ENCODE data around the gene NUP62. TPM values are rescaled to one million over a fixed set of nuclear protein-coding genes. Genes with fewer than 3 reads are reported as not detected.
A peak's percentile ranks its signal among the peaks of the same experiment; 100 is the strongest.

NUP62 gene
- total RNA-seq, 2 donors from 2014 or later: 31.5 to 37.1 TPM

GRCh38 chr19:49912965-49913685 lies 16.2 kb downstream of the NUP62 start:
- DNase-seq (no peak), ATAC-seq (no peak)
- intact Hi-C loops (cut with DNase I, micrococcal nuclease): no loop called here

- DNase-seq (no peak), ATAC-seq (peak; percentile 12)
- intact Hi-C loops (cut with DNase I, micrococcal nuclease): no loop called here
These were observed 17.7 kb downstream of the NUP62 start for GRCh38 chr19:49911381-49912145.

DNA sequence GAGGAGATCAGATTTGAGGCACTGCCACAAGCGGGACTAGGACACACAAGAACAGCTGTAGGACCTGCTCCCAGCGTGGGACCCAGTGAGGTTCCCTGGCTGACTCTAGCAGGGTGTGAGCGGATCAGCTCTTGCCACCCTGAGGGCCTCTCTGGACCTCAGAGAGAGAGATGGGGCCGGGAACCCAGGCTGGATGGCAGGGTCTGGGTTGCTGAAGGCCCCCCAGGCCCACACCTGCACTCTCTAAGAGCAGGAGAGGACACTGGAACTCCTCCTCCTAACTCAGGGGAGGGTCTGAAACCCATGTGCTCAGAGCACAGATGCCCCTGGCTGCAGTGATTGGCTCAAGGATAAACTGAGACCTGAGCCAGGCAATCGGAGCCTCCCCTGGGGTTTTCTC lies 19.1 kb downstream of the NUP62 start:
- intact Hi-C loops (cut with DNase I, micrococcal nuclease): no loop called here
- DNase-seq (no peak), ATAC-seq (peak; percentile 11)

- no peak for ATAC-seq
- intact Hi-C loops (cut with DNase I, micrococcal nuclease): no loop called here
- no peak for DNase-seq
These were observed 20.6 kb downstream of the NUP62 start for GRCh38 chr19:49908480-49909420.

DNA sequence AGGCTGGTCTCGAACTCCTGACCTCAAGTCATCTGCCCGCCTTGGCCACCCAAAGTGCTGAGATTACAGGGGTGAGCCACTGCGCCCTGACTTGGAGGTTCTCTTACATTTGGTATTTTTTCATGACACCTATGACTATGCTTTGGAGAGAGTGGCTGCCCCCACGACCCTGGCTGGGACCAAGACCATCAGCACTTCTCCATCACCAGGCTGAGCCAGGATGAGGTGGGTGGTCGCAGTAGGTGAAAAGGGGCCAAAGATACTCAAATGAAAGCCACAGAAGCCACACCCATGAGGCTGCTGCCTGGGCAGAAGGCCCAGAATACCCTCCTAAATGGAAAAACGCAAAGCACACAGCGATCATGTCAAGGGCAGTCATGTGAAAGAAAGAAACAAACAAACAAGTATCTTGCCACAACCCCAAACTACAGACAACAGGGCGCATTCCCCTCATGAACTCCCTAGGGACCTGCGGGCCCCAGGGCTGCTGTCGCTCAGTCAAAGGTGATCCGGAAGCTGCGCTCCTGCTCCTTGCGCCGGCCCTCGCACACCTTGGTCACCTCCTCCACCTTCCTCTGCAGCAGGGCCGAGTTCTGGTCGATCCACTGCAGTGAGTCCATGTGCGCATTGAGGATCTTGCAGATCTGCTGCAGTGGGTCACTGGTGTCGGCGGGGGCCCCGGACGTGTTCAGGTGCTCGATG lies 21.4 kb downstream of the NUP62 start:
- intact Hi-C loops (cut with DNase I, micrococcal nuclease): no loop called here
- DNase-seq (no peak), ATAC-seq (no peak)

DNA sequence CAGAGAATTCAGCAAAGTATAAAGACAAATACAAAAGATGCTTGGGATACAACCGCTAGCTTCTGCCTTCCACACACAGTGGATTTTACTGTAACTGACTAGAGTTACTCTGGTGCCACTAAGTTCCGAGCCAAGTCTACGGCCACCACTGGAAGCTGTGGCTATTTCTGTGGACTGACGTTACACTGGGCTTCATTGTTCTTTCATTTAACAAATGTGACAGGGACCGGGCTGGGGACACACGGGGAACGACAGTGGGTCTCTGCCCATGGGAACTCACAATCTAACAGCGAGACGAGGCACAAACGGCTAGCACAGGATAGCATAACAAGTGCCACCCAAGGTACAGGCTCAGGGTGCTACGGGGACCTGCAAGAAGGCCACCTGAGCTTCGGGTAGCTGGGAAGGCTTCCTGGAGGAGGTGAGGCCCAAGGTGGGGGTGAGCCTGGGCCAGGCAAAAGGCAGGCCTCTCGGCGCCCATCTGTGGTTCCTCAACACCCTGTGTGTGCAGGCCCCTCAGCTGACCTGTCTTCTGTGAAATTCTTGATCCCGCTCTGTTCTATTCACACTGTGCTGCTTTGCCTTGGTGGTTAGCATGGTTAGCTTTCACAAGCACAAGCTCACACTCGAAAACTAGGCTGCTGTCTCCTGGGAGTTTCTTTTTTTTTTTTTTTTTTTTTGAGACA lies 22.3 kb downstream of the NUP62 start:
- intact Hi-C loops (cut with DNase I, micrococcal nuclease): no loop called here
- DNase-seq (no peak), ATAC-seq (no peak)

DNA sequence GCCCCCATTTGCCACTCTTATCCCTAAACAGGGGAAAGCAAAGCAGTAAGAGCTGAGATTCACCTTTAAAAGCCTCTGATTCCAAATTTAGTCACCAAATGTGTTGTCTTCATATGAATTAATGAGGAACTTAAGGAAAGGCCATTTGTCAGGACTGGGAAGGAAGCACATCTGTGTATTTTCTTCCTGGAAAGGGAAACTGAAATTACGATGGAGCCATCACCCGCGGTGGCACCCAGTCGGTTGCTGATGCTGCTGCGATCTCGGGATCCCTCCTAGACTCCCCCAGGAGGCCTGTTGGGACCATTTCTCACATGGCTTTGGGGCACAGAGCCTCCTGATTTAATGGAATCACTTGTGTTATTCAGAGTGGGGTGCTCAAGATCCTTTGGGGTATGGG lies 25.2 kb downstream of the NUP62 start:
- ATAC-seq (no peak), DNase-seq (no peak)
- intact Hi-C loops (cut with DNase I, micrococcal nuclease): no loop called here

DNA sequence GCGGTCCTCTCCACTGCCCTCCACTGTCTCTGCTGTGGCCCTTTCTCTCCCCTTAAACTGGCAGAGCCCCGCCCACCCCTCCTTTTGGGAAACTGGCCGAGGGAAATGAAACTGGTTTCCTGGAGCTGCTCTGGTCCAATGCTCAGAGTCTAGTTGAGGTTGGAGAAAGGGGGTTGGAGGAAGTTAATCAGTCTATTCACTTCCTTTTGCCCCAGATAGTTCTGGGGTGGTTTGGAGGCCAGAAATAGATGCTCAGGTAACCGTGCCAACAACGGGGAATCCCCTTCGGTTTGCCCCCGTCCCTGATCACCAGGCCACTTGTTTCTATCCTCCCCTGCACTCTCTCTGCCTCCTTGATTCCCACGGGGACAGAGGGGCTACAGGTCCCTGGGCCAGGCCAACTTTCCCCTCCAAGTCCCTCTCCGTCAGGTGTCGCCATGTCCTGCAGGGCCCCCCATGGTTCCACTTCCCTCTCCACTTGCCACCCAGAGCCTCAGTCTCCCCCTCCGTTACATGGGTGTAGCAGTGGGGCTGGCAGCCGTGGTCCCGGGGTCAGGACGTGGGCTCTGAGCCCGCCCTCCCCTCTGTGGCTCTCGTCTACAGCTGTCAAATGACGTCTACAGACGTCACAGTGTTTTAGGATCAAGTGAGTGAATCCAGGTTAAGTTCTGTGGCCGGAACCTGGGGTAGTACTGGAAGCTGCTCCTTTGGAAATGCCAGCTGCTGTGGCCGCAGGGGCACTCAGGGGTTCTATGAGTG lies 32.3 kb downstream of the NUP62 start, which contains the start of gene IL4I1:
TSS of gene IL4I1 (minus strand) at position 25 of the 759 bp plus-strand sequence. CDS start 727 bp downstream, outside the sequence.
- ATAC-seq: peak; percentile 39
- intact Hi-C loops (cut with DNase I, micrococcal nuclease): no loop called here
- peak in 1 of 2 donors; percentile 51 for DNase-seq

GRCh38 chr19:49895566-49896297 lies 33.6 kb downstream of the NUP62 start:
- ATAC-seq: no peak
- intact Hi-C loops (cut with DNase I, micrococcal nuclease): no loop called here

GRCh38 chr19:49894879-49895565 lies 34.3 kb downstream of the NUP62 start:
- ATAC-seq (no peak), DNase-seq (no peak)
- intact Hi-C loops (cut with DNase I, micrococcal nuclease): no loop called here

More at GRCh38 chr19:49895566-49896297, 33.6 kb downstream of the NUP62 start:
- no peak for DNase-seq

GRCh38 chr19:49894011-49894664 lies 35.2 kb downstream of the NUP62 start:
- ATAC-seq (no peak), DNase-seq (no peak)
- intact Hi-C loops (cut with DNase I, micrococcal nuclease): no loop called here

DNA sequence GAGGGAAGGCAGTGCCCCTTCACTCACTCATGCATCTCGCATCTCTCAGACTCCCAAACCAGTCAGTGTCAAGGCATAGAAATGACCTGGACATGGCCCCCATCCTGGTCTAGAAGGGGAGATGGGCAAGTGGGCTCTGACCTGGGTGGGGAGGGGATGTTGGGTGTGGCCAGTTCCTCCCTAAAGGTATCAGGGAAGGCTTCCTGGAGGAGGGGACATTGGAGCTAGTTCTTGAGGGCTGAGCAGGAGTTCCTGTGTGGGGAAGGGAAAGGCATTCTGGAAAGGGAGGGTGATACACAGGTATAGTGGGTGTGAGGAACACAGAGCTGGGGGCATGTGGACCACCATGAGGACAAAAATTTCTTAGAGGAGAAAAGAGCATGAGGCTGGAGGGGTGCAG lies 36.6 kb downstream of the NUP62 start:
- ATAC-seq (no peak), DNase-seq (no peak)
- intact Hi-C loops (cut with DNase I, micrococcal nuclease): no loop called here

GRCh38 chr19:49891393-49891792 lies 37.9 kb downstream of the NUP62 start:
- DNase-seq (no peak), ATAC-seq (no peak)
- intact Hi-C loops (cut with DNase I, micrococcal nuclease): no loop called here

DNA sequence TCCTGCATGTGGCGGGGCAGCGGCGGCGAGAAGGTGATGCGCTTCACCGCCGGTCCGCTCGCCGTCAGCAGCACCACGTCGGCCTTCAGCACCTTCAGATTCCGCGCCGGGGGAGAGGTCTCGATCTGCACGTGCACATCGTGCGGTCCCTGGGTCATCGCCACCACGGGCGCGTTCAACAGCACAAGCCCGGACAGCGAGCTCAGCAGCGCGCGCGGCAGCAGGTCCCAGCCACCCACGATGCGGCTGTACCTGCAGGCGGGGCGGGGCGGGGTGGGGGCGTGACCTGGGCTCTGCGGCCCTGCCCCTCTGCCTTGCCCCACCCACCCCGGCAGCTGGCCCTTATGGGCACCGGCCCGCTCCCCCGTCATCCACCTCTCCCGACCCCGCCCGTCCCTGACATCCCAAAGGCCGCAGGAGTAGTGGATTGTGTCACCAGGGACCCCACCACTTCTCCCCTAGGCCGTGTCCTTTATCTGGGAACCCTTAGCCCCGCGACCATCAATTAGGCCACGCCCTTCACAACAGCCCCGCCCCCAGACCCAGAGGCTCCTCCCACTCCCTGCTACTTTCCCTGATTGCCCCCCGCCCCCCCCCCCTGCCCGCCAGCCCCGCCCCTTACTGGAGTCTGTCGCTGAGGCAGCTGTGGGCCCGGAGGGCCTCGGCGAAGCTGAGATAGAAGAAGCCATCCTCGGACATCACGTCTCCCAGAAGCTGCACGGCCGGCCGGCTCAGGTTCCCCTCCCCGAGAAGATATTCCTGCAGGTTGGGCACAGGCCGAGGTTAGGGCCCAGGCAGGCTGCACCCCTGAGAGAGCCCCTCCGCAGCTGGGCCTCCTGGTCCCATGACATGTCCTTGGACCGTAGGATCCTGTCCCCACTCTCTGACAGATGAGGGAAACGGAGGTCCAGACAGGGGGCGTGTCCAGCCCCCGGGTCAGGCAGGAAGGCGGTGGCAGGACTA lies 38.7 kb downstream of the NUP62 start:
- intact Hi-C loops (cut with DNase I, micrococcal nuclease): no loop called here
- DNase-seq (peak in 1 of 2 donors; percentile 76), ATAC-seq (peak; percentile 81)
